Glomerular visceral epithelial cell (primary cell): ENCODE measurements around the gene TMEM231.
A peak's percentile ranks its signal among the peaks of the same experiment; 100 is the strongest.
"Not testable (repeated sequence)": the region's sequence is repeated elsewhere in the genome, so short reads cannot be mapped to it uniquely, and the experiment has no call there.

ENCODE experiments used
- DNase-seq: peaks from one replicate; pipeline ENCODE4 v3.0.0-alpha.2; 2016; ENCODE audit errors: extremely low spot score

Gene TMEM231

DNA sequence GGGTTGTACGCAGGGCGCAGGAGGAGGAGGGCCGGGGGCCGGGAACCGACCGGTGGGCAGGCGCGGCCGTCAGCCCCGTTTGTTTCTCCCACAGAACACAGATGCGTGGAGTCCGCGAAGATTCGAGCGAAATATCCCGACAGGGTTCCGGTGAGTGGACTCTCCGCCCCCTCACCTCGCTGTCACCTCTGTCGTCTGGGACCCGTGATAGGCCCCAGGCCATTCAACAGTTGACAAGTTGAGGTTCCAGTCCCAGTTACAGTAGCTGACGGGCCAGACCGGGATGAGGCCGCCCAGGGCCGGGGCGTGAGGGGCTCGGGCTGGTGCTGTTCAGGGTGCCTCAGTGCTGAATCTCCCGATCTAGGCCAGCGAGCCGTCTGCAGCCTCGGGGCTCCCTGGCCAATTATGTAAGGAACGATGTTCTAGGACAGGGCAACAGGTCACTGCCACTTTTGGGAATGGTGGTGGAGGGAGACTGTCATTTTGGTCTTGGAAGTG is 10.8 kb upstream of the TMEM231 start:
- DNase-seq = no peak

DNA sequence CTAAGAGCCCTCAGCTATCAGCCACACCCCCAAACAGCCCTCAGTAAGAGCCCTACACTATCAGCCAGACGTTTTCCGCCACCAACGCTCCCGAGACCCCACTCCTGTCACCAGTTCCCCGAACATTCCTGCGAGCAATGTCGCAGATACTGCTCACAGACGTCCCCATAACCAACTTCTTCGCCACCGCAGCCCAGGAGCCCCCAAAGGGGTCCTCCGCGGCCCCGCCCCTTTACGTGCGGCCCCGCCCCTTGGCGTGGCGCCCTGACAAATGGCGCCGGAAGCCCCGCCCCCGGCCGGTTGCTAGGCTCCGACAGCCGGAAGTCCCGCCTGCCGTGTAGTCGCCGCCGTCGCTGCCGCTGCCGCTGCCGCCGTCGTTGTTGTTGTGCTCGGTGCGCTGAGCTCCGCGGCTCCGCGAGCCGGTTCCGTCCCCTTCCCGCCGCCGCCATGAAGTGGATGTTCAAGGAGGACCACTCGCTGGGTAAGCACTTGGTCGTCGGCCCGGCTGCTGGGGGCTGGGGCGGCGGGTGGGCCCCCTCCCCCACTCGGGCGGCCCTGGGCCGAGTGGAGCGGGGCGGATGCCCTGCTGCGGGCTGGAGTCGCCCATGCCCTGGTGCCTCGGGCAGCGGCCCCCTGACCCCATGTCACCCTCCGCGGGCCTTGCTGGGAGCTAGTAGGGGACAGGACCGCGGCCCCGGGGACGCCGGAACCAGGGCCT is 10.1 kb upstream of the TMEM231 start, which contains the start of gene GABARAPL2:
TSS of gene GABARAPL2 (plus strand) at position 340 of the 718 bp plus-strand sequence. CDS start at position 448, 108 bp downstream.
- DNase-seq = peak; percentile 78

DNA sequence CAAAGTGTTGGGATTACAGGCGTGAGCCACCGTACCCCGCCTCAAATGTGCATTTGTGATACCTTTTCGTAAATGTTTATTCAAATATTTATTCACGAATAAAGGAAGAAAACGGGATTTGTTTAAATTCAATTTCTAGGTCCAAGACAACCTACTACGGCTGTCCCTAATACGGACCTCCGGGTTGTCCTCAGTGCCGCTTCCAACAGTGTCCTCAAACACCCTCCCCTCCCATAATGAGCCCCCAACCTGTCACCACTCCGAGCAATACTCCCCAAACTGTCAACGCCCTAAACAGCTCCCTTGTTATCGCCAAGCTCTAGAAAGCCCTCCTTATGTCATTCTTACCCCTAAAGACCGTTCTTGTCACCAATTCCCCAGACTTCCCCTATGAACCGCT is 9.6 kb upstream of the TMEM231 start:
- no peak for DNase-seq

DNA sequence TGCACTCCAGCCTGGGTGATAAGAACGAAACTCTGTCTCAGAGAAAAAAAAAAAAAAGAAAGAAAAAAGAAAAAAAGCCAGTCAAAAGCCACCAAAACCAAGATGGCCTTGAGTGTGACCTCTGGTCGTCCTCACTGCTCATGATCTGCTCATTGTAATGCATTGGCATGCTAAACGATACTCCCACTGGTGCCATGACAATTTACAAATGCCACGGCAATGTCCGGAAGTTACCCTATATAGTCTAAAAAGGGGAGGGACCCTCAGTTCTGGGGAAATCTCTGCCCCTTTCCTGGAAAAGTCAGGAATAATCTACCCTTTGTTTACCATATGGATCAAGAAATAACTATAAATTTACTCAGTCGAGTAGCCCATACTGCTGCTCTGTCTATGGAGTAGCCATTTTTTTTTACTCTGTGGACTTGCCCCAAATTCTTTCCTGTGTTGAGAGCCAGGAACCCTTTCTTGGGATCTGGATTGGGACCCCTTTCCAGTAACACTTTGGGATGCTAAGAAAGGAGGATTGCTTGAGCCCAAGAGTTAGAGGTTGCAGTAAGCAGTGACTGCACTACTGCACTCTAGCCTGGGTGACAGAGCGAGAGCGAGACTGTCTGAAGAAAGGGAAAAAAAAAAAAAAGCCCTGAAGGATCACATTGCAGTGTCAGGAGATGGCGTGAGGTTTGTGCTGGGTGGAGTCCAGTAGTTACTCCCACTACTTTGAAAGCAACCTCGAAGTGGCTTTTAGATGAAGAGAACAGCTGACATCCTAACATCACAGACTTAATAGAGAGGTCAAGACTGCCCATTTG is 3.7 kb upstream of the TMEM231 start:
- DNase-seq = no peak

DNA sequence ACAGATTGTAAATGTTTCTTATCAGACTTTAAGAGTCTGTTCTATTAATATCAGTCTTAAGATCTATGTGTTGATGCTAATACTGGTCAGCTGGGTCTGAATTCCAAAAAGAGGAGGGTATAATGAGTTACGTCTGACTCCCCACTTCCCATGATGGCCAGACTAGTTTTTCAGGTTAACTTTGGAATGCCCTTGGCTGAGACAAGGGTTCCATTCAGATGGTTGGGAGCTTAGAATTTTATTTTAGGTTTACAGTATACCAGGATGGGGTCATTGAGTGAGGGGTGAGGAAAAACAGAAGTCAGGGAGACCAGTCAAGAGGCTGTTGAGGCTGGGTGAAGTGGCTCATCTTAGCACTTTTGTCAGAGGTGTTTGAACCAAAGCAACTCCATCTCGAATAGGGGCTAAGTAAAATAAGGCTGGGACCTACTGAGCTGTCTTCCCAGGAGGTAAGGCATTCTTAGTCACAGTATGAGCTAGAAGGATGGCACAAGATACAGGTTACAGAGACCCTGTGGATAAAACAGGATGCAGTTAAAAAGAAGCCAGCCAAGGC is 2.9 kb upstream of the TMEM231 start:
- no peak for DNase-seq

DNA sequence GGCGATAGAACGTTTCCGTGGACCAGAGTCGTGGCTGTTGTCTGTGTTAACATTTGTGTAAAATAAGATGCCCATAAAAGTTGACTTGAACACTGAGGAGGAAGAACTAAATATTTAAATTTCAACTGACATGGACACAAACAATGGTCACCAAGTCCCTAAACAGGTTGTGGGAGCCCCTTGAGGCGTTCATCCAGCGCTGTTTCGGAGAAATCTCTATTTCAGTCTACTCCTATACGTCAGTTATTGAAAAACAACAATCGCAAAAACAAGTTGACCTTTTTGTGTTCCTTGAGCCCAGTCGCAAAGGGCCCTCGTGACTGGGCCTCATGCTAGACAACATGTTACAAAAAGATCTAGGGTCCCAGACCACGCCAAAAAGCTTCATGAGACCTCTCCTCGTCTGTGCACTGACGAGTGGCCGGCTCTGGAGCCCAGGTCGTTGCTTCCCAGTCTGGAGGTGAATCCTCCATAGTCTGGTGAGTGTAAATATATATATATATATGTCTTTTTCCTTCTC is 439 bp upstream of the TMEM231 start:
- DNase-seq = no peak

DNA sequence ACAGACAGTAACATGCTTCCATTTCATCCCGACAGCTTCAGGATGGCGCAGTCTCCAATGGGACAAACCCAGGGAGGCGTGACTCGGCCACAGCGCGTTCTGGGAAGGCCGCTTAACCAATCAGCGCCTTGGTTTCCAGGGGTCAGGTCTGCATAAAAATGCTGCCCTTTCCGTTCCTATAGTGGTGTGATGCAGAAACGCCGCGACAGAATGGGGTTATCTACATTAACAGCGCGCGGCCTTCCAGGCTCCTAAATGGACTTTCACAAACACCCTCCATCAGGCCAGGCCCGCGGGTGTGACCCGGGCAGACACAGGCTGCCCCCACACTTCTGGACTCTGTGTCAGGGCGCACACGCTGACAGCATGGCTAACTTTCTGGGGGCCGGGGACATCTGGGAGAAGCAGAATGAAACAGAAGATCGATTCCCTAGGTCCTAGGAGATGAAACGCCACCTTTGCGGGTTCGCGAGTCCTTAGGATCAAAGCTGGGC is 792 bp downstream of the TMEM231 start:
- DNase-seq = peak; percentile 83

DNA sequence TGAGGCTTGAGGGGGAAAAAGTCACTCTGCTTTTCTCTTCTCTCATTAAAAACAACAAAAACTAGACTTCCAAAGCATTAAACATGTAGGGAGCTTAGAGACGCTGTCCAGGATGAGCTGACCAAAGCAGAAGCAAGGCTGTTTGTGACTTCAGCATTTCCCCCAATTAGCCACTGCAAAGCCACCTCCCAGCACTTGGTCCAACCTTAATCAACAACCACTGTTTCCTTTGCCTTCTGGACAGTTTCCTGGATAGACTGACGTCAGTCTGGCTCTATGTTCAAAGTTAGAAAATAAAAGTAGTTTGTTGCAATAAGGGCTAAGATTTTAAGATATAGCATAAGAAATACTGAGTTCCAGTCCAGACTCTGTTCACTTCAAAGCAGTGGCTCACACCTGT is 3.1 kb downstream of the TMEM231 start:
- DNase-seq = no peak

DNA sequence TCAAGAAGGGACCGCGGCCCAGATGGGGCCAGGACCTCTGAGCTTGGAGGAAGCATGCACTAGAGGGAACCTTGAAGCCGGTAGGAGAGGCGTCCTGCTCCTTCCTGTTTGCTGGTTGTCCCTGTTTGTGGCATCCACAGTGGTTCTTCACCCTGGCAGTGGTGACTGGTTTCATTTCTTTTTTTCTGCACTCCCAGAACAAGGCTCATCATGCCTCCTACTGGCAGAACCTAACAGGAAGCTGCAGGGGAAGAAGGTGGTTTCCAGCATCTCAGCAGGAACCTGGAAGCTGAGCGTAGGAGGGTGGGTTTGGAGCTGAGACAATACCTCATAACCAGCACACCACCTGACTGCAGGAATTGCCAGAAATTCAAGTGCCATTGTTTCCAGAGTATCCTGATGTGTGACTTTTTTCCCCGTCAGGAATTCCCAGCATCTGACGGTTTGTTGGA is 5.8 kb downstream of the TMEM231 start:
- DNase-seq = peak; percentile 25

DNA sequence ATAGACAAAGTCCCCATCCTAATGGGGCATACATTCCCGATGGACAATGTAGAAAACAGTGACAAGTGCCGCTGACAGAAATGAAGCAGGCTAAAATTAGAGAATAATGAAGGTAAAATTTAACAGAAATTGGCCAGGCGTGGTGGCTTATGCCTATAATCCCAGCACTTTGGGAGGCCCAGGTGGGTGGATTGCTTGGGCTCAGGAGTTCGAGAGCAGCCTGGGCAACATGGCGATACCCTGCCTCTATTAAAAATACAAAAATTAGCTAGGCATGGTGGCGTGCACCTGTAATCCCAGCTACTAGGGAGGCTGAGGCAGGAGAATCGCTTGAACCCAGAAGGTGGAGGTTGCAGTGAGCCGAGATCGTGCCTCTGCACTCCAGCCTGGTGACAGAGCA is 7.6 kb downstream of the TMEM231 start:
- DNase-seq = not testable (repeated sequence)

DNA sequence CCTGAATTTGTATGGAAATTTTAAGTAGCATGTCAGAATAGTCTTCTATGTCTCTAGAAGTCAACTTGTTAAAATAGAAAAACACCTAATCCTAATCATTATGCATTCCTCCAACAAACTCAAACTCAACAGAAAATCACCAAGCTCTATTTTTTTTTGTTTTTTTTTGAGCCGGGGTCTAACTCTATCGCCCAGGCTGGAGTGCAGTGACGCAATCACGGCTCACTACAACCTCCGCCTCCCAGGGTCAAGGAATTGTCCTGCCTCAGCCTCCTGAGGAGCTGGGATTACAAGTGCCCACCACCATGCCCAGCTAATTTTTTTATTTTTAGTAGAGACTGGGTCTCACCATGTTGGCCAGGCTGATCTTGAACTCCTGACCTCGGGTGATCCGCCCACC is 9.8 kb downstream of the TMEM231 start:
- DNase-seq = no peak

DNA sequence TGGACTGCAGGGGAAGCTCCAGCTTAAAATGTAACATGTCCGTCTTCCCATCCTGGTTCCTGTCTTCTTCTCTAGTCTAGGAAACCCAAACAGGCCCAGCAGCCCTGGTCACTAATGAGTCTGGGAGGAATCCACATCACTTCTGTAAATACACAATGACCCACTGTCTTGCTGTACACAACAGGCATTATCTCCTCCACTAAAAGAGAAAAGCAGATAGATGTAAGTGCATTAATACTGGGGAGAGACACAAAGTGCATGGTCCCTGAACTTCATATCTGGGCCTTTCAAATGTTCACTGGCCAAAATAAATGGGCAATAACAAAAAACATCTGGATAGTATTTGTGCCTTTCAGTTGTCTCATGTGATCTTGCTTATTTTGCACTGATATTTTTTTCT is 10.2 kb downstream of the TMEM231 start:
- DNase-seq = not testable (repeated sequence)

DNA sequence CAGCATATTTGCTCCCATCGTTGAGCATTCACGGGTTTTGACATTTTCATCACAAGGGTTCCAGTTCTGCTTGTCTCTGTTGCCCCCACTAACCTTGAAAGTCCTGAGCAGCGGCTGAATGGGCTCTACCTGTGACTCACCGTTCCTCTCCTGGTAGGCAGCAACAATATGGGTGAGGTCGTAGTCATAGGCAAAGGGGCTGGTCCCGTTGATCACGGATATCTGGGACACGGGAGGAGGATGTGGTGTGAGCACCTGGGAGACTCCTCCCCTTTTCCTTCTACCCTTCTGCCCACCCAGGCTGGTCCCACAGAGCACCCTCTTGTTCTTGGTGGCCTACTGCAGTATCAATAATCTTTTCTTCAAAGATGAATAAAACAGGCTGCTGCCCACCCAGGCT is 13.6 kb downstream of the TMEM231 start:
- DNase-seq = not testable (repeated sequence)

DNA sequence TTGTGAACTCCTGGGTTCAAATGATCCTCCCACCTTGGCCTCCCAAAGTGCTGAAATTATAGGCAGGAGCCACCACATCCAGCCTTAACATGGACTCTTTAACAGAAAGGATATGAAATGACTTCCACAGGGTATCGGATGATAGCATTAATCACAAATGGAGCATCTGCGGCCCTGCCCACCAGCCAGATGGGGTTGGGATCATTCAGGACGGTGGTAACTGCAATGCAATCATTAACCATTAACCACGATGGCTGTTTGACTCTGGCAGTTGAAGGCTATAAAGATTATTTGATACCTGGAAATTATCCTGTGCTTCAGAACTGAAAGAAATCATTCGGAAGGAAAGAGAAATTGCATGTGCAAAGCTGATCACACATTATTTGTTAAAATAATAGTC is 14.8 kb downstream of the TMEM231 start:
- no peak for DNase-seq

DNA sequence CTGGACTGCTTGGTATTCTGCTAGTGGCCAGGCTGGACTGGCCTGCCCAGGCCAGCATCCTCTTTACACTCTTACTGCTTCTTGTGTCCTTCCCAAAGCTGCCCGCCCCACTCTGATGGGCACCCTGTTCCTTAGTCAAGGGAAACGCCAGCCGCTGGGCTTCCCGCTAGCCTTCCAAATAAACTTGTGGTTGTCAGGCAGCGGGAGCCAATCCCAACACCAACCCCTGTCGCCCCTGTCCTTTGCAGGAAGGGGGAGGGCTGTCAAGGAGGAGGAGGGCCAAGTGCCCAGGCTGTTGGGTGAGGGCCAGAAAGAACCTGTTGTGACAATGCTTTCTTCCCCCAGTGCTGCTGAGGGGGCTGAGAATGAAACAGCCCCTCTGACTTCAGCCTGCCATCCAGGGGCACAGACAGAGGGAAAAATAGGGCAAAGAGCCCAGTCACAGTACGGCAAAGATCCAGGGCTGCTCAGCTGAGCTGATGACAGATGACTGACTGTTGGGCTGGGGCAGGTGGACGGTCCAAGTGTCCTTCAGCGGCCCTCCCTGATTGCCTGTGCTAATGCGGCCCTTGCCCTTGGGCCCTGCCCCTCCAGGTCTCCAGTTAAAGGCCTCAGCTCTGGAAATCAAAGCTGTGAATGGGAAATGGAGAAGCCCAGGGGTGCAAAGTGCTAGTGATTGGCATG is 17.0 kb downstream of the TMEM231 start:
- DNase-seq = not testable (repeated sequence)

DNA sequence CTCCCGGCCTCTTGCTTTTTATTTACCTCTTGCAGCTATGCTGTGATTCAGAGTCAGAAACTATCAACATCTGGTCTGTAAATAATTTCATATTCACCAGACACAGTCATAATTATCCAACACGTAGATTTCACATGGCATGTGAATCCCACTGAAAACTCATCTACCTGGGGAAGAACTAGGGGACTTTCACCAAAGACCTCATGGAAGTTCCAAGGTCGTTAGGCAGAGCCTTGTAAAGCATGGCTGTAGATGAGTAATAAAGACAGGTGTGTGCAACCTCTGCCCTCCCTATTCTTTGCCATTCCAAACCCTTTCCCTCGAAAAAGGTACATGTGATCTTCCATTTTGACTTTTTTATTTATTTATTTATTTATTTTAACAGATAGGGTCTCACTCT is 18.3 kb downstream of the TMEM231 start:
- no peak for DNase-seq

DNA sequence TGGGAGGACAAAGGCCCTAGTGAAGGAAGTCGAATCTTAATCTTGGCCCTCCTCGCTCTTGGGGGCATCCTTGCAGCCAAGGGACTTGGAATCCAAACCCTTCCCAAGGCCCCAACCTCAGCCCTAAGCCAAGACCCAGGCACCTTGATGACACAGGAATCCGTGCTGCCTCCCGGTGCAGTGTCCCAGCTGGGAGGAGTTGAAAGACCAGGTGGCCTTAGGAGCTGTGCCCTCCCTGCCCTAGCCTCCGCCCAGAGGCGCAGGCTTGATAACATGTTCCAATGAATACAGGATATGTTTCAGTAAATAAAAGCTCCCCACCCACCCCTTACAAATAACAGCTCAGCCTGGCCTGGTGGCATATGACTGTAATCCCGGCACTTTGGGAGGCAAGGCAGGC is 20.2 kb downstream of the TMEM231 start, which contains the start of gene CHST5:
TSS of gene CHST5 (minus strand) at position 208 of the 400 bp plus-strand sequence. CDS start 5,724 bp downstream, outside the sequence.
- no peak for DNase-seq

DNA sequence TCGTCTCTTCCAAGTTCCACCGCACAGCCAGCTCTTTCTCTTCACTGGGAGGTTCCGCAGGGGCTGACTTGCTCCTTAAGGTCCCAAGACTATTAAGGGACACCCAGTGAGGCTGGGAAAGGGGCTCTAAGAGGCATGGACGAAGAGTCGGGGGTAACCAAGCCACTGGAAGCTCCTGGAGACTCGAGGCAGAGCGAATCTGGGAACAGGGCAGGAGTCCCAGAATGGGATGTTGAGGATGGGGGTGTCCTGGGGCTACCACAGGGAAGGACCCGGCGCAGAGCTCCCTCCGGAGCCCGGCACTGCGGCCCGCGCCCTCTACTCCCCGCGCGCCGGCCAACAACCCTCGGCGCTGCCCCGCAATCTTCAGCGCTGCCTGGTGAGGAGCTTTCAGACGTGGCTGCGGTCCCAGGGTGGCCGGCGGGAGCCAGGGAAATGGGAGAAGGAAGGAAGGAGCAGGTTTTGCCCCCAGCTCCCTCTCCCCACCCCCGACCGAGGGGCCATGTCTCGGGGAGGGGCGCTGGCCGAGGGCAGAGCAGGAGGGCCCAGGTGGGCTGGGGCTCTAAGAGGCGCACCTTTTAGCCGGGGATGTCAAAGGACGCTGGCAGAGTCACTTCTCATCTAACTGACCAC is 20.7 kb downstream of the TMEM231 start:
- DNase-seq = no peak

DNA sequence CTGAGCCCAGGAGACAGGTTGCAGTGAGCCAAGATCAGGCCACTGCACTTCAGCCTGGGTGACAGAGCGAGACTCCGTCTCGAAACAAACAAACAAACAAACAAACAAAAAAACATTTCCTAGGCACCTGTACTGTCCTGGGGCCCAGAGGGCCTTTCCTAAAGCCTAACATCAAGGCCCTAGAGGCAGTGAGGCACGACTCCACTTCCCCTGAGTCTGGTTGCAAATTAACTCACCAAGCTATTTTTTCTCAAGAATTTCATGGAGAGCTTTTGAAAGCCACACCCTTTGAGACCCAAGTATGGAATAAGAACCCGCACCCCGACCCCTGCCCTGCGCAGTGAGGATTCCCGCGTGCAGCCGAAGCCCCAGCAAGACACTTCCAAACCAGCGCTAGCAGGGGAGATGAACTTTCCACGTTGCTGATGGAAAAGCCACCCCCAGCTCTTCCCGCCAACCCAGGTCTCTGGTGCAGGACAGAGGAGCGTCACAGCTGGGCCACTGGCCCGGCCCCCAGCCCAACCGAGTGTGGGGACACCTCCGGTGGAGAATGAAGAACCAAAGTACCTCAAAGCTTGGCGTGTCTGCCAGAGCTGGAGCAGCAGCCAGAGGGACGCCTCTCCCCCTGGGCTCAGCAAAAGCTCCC is 21.4 kb downstream of the TMEM231 start:
- DNase-seq = no peak

DNA sequence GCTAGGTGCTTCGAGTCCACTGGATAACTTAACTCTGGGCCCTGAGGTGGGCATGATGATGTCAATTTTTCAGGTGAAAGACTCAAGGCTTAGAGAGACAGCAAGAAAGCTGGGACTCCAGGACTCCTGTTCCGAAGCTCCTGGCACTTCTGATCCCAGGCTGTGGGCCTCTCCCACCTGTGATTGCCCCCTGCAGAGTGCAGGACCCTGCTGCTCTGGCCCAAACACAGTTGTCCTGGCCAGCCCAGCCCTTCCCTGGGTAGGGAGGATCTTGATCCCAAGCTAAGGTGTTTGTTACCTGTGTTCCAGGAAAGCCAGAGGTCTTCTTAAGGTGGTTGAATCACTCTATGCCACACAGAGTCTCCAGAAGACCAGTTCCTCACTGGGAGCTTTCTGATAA is 23.3 kb downstream of the TMEM231 start:
- DNase-seq = no peak
